Natural killer cell (primary cell): ENCODE measurements around the gene ANKFY1. TPM values are rescaled to one million over a fixed set of nuclear protein-coding genes. Genes with fewer than 3 reads are reported as not detected.
A peak's percentile ranks its signal among the peaks of the same experiment; 100 is the strongest.
"Not testable (repeated sequence)": the region's sequence is repeated elsewhere in the genome, so short reads cannot be mapped to it uniquely, and the experiment has no call there.

Experiments used
- ATAC-seq, 3 donors: fragments of 150-1000 bp in 2 of 3; fragments of 200-7000 bp in 1 of 3; cut with Tn5 transposase; 1 replicate in 1 of 3; 2 replicates in 2 of 3; pipeline ENCODE4 v1.10.0; 2021; ENCODE audit warnings: mild to moderate bottlenecking in 2 of 3, moderate library complexity in 2 of 3
- DNase-seq, 2 donors: peaks; one replicate each; pipeline versions ENCODE4 v3.0.0 to v3.0.0-alpha.2; 2013 to 2021; ENCODE audit warnings: mixed read lengths in 1 of 2
- H3K27ac ChIP-seq: one replicate; pipeline ENCODE4 v1.5.1; 2013; ENCODE audit warnings: mild to moderate bottlenecking, low read length
- H3K27me3 ChIP-seq: one replicate; pipeline ENCODE4 v1.6.1; 2013; ENCODE audit warnings: low read length; ENCODE audit not compliant: control insufficient read depth, insufficient read depth
- H3K36me3 ChIP-seq: one replicate; pipeline ENCODE4 v1.6.1; 2013; ENCODE audit warnings: low read length; ENCODE audit not compliant: control insufficient read depth, insufficient read depth
- H3K4me1 ChIP-seq: one replicate; pipeline ENCODE4 v1.6.1; 2013; ENCODE audit warnings: low read length; ENCODE audit not compliant: control insufficient read depth, insufficient read depth
- H3K4me3 ChIP-seq: one replicate; pipeline ENCODE4 v1.5.1; 2013; ENCODE audit warnings: low read length
- H3K9me3 ChIP-seq: one replicate; pipeline ENCODE4 v1.6.1; 2013; ENCODE audit warnings: low read length; ENCODE audit not compliant: control insufficient read depth, insufficient read depth
- H3K27ac Mint-ChIP-seq, 2 donors: one replicate each; pipeline ENCODE4 v1.8.0; 2022; ENCODE audit warnings: mild to moderate bottlenecking in 2 of 2, mixed read lengths in 2 of 2, moderate library complexity in 1 of 2
- H3K27me3 Mint-ChIP-seq, 2 donors: one replicate each; pipeline ENCODE4 v1.8.0; 2022; ENCODE audit warnings: low read depth in 2 of 2, mixed read lengths in 2 of 2
- H3K36me3 Mint-ChIP-seq: one replicate; pipeline ENCODE4 v1.8.0; 2022; ENCODE audit warnings: mixed read lengths
- H3K4me1 Mint-ChIP-seq, 2 donors: one replicate each; pipeline ENCODE4 v1.8.0; 2022; ENCODE audit warnings: mixed read lengths in 2 of 2
- H3K4me3 Mint-ChIP-seq: one replicate; pipeline ENCODE4 v1.8.0; 2022; ENCODE audit warnings: mild to moderate bottlenecking, moderate library complexity, mixed read lengths
- H3K9me3 Mint-ChIP-seq, 2 donors: one replicate each; pipeline ENCODE4 v1.8.0; 2022; ENCODE audit warnings: mixed read lengths in 2 of 2
- CTCF ChIP-seq: fragments of 200-600 bp; IDR thresholded peaks from one replicate; pipeline ENCODE4 v1.8.0; 2022; ENCODE audit warnings: antibody characterized with exemption
- WGBS: methylation state at CpG from one replicate; pipeline ENCODE4 v1.1.7; 2013; ENCODE audit warnings: missing lambda C conversion rate; ENCODE audit not compliant: insufficient coverage; 5-methylcytosine and 5-hydroxymethylcytosine counted together
- intact Hi-C: fragments of 100-400 bp; cut with micrococcal nuclease; formaldehyde crosslinking; loops from one replicate; pipeline ENCODE4 v1.14.2; 2022
- total RNA-seq, 4 donors: library from RNA; stranded (reverse); fragments of 120-200 nt in 1 of 4; gene quantifications; one replicate each; pipeline versions ENCODE4 v1.2.3 to v1.2.4, GENCODE V29; 2013 to 2022

The ANKFY1 gene
- total RNA-seq, 3 donors from 2014 or later (not counting 1 experiment from before 2014, with no cell fraction given): 58.4 to 72.4 (median 68.8) TPM

GRCh38 chr17:4256952-4257351 is 6.8 kb downstream of the ANKFY1 start:
- Histone ChIP-seq H3K4me1 (peaks cover 6% of the 10 kb centered on the region), H3K4me3 (no peak overlapping the region), H3K27ac (no peak overlapping the region), H3K9me3 (no peaks in the 10 kb centered on the region), H3K36me3 (no peaks in the 10 kb centered on the region), H3K27me3 (no peaks in the 10 kb centered on the region)
- intact Hi-C loops: no loop called here
- H3K27ac Mint-ChIP-seq: peak overlapping the region in 1 of 2 donors; percentile 7
- no peak for DNase-seq
- H3K27me3 Mint-ChIP-seq: no peaks in the 10 kb centered on the region
- no peaks in the 10 kb centered on the region for H3K9me3 Mint-ChIP-seq
- no peak for TF ChIP-seq CTCF
- peaks cover 40 to 43% of the 10 kb centered on the region in 2 donors for H3K4me1 Mint-ChIP-seq
- WGBS: 83% methylated on average over 2 of the region's 2 CpGs
- ATAC-seq: no peak
- H3K36me3 Mint-ChIP-seq: no peaks in the 10 kb centered on the region
- no peak overlapping the region for H3K4me3 Mint-ChIP-seq

- H3K4me3 Mint-ChIP-seq: not testable (repeated sequence)
These were observed 8.5 kb downstream of the ANKFY1 start for GRCh38 chr17:4255271-4255670.

GRCh38 chr17:4250887-4251286 is 12.9 kb downstream of the ANKFY1 start:
- TF ChIP-seq CTCF: no peak
- 88% methylated on average over 2 of the region's 2 CpGs for WGBS
- DNase-seq: no peak
- Mint-ChIP-seq H3K27me3 (no peaks in the 10 kb centered on the region), H3K4me3 (no peak overlapping the region), H3K36me3 (no peaks in the 10 kb centered on the region), H3K4me1 (peaks cover 46 to 49% of the 10 kb centered on the region in 2 donors), H3K27ac (no peak overlapping the region), H3K9me3 (no peaks in the 10 kb centered on the region)
- Histone ChIP-seq H3K9me3 (no peaks in the 10 kb centered on the region), H3K27ac (no peak overlapping the region), H3K36me3 (peaks cover 8% of the 10 kb centered on the region), H3K27me3 (no peaks in the 10 kb centered on the region), H3K4me1 (peaks cover 4% of the 10 kb centered on the region), H3K4me3 (no peak overlapping the region)
- ATAC-seq: no peak
- intact Hi-C loops: no loop called here

More at GRCh38 chr17:4255271-4255670, 8.5 kb downstream of the ANKFY1 start:
- DNase-seq, H3K4me1 ChIP-seq, H3K36me3 ChIP-seq, H3K27ac Mint-ChIP-seq, ATAC-seq, H3K4me3 ChIP-seq, H3K27ac ChIP-seq, H3K9me3 Mint-ChIP-seq, intact Hi-C loops, H3K36me3 Mint-ChIP-seq, H3K27me3 ChIP-seq, H3K9me3 ChIP-seq, H3K27me3 Mint-ChIP-seq: not testable (repeated sequence)
- H3K4me1 Mint-ChIP-seq: peaks cover 42 to 44% of the 10 kb centered on the region in 2 donors
- 97% methylated on average over 5 of the region's 6 CpGs for WGBS

GRCh38 chr17:4249452-4250029 is 14.2 kb downstream of the ANKFY1 start:
- intact Hi-C loops: no loop called here
- peak in 1 of 2 donors; percentile 61 for DNase-seq
- Mint-ChIP-seq H3K9me3 (no peaks in the 10 kb centered on the region), H3K36me3 (no peaks in the 10 kb centered on the region), H3K4me1 (peaks cover 56 to 61% of the 10 kb centered on the region in 2 donors), H3K27ac (peak overlapping the region in 1 of 2 donors; percentile 13), H3K4me3 (no peak overlapping the region), H3K27me3 (no peaks in the 10 kb centered on the region)
- peak in 2 of 3 donors; percentile 34 to 47 for ATAC-seq
- no peaks in the 10 kb centered on the region for H3K9me3 ChIP-seq
- H3K4me1 ChIP-seq: peaks cover 4% of the 10 kb centered on the region
- H3K27ac ChIP-seq: no peak overlapping the region
- 49% methylated on average over 4 of the region's 4 CpGs for WGBS
- TF ChIP-seq CTCF: peak; percentile 64
- H3K36me3 ChIP-seq: peaks cover 8% of the 10 kb centered on the region
- no peaks in the 10 kb centered on the region for H3K27me3 ChIP-seq
- no peak overlapping the region for H3K4me3 ChIP-seq
